CD4-positive, alpha-beta T cell treated with Interleukin-4 for 1 hour (primary cell): ENCODE results near the gene KCNH6.

Experiments used
- DNase-seq, 2 donors: peaks; one replicate each; pipeline ENCODE4 v3.0.0-alpha.2; 2020 to 2022

Gene KCNH6

DNA sequence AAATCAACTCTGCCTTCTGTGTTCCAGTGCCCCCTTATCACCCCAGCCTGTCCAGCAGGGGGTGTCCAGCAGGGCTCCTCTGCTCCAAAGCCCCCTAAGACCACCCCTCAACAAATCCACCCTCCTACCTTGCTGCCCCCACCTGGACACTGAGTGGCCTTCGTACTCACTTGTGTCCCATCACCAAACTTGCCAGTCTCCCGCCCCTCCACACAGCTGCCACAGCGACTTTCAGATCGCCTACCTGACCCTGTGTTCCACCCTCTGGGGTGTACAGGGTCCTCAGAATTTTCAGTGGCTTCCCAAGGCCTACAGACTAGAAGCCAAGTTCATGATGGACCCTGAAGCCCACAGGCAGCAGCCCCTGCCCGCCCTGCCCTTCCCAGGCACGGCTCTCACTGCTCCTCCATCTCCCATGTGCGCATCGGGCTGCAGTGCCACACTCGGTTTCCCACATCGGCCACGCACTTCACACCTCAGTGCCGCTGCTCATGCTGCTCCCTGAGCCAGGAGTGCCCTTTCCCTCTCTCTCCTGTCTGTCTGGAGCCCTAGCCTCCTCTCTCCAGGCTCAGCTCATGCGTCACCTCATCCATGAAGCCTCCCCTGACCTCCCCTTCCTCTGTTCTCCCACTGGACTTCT lies 11.8 kb downstream of the KCNH6 start:
- DNase-seq = no peak

DNA sequence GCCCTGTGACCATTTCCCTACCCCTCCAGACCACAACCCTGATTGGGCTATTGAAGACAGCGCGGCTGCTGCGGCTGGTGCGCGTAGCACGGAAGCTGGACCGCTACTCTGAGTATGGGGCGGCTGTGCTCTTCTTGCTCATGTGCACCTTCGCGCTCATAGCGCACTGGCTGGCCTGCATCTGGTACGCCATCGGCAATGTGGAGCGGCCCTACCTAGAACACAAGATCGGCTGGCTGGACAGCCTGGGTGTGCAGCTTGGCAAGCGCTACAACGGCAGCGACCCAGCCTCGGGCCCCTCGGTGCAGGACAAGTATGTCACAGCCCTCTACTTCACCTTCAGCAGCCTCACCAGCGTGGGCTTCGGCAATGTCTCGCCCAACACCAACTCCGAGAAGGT lies 12.5 kb downstream of the KCNH6 start:
- no peak for DNase-seq

DNA sequence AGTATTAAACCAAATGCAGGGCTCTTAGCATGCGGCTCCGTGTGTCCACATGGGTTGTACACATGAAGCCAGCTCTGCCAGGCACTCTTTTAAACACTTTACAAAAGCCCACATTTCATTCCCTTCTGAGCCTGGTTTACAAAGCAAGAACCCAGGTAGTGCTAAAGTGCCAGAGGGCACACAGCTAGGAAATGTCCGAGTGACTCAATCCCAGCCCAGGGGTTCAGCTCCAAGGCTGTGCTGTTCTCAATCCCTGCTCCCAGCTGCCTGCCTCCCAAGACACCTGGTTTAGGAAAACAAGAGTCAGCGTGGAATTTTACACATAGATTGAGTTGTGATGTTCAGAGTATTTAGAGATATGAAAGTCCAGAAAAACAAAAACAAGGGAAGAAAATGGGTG lies 13.8 kb downstream of the KCNH6 start:
- no peak for DNase-seq

DNA sequence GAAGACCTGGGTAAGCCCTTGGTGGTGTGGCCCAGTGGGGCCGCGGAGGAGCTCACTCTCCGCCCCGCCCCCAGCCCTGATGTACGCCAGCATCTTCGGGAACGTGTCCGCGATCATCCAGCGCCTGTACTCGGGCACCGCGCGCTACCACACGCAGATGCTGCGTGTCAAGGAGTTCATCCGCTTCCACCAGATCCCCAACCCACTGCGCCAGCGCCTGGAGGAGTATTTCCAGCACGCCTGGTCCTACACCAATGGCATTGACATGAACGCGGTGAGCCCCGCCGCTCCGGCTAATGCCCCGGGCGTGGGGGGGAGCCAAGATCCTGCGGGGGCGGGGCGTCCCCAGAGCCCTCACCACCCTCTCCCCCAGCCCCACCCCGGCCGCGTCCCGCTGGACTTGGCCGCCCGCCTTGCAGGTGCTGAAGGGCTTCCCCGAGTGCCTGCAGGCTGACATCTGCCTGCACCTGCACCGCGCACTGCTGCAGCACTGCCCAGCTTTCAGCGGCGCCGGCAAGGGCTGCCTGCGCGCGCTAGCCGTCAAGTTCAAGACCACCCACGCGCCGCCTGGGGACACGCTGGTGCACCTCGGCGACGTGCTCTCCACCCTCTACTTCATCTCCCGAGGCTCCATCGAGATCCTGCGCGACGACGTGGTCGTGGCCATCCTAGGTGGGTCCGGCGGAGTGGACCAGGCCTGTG lies 15.0 kb downstream of the KCNH6 start:
- DNase-seq = no peak

DNA sequence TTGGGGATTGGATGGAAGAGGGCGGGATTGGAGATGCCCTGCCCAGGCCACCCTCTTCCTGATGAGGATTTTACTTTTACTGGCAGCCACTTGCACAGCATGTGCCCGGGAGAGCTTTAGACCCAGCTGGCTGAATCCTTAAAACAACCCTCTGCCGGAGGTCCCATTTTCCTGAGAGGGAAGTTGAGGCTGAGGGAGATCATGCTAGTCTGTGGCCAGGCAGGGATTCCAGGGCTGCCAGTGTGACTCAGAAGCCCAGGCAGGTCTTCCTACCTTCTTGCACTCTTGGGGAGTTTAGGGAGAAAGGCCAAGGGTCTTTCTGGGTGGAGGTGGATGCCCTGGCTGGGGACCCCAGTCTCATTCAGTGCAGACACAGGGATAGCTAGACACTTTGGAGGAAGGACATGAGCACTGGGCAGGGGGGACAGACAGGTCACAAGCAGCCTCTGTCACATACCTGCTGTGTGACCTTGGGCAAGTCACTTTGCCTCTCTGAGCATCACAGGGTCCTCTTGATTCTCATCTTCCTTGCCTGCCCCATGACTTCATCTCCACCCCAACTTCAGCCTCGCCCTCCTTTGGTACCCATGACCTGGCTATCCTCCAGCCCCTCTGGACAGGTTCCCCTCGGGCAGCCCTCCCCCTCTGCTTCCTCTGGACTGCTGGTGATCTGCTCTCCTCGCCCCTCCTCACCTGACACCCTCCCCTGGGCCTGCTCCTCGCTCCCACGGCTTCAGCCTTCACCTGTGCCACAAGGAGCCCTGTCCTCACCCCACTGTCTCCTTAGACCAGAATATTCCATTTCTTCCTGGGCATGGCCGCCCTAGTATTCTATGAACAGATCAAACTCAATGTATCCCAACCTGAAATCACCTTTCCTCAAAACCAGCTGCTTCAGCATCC lies 15.8 kb downstream of the KCNH6 start:
- DNase-seq = no peak

DNA sequence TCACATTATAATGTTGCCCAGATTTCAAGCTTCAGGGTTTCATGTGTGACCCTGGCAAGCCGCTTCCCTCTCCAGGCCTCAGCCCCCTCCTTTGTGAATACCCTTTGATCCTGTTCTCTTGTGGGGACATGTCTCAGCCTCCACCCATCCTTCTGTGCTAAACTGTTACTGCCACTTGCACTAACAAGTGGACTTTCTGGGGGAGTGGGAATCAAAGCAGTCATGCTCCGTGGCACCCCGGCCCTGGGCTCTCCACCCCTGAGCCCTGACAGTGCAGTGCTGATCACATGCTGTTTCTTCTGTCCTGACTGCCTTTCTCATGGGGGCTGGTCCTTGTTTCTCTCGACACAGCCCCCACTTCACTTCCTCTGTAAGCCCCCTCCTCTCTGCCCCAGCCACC lies 17.4 kb downstream of the KCNH6 start:
- no peak for DNase-seq

DNA sequence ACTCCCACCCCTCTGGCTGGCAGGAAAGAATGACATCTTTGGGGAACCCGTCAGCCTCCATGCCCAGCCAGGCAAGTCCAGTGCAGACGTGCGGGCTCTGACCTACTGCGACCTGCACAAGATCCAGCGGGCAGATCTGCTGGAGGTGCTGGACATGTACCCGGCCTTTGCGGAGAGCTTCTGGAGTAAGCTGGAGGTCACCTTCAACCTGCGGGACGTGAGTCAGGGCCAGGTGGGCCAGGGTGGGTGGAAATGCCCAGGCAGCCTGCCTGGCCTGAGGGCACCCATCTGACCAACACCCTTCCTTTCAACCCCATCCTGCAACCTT lies 19.0 kb downstream of the KCNH6 start:
- DNase-seq = no peak

DNA sequence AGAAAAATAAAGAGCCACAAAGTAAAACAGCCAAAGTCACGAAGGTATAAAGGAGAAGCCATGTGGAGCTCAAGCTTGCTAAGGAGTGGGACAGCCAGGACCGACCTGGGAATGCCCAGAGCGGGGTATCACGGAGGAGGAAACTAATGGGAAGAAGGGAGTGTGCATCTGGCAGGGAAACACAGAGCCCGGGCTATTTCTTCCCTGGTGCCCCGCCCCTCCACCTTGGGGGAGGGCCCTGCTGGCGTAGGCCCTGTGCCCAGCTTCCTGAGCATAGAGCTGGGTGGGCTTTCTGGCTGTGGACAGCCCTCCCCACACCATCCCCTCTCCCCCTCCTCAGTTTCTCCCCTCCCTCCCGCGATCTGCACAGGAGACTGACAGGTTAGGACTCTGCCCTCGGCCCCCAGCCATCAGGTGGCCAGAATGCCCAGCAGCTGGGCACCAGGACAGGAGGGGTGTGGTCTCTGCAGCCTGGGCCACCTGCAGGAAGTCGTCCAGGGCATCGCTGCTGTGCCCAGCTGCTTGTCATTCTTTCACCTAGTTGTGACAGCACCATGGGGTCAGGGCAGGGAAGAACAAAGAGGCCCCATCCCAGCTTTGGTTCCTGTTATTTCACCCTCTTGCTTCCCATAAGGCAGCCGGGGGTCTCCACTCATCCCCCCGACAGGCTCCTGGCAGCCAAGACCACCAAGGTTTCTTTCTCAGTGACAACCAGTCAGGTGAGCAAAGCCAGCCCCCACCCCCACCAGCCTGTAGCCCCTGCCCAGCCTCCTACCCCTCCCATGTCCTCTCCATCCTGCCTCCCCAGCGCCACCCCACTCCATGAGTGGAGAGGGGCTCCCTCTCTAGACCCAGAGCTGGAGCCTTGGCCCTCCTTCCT lies 20.0 kb downstream of the KCNH6 start:
- no peak for DNase-seq

DNA sequence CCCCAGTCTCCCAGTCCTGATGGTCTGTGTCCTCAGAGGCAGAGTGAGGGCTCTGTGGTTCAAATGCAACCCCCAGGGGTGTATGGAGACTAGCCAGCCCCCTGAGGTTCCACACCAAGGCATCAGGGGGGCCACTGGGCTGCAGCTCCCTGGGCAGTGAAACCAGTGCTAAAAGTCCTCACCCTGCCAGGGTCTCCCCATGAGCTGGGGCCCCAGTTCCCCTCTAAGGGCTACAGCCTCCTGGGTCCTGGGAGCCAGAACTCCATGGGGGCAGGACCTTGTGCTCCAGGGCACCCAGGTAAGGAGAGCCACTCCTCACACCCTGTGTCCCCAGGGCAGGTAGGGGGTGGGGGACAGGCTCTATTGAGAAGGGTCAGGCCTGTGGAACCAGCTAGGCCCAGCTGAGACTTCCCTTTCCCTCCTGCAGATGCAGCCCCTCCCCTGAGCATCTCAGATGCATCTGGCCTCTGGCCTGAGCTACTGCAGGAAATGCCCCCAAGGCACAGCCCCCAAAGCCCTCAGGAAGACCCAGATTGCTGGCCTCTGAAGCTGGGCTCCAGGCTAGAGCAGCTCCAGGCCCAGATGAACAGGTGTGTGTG lies 20.8 kb downstream of the KCNH6 start:
- no peak for DNase-seq

DNA sequence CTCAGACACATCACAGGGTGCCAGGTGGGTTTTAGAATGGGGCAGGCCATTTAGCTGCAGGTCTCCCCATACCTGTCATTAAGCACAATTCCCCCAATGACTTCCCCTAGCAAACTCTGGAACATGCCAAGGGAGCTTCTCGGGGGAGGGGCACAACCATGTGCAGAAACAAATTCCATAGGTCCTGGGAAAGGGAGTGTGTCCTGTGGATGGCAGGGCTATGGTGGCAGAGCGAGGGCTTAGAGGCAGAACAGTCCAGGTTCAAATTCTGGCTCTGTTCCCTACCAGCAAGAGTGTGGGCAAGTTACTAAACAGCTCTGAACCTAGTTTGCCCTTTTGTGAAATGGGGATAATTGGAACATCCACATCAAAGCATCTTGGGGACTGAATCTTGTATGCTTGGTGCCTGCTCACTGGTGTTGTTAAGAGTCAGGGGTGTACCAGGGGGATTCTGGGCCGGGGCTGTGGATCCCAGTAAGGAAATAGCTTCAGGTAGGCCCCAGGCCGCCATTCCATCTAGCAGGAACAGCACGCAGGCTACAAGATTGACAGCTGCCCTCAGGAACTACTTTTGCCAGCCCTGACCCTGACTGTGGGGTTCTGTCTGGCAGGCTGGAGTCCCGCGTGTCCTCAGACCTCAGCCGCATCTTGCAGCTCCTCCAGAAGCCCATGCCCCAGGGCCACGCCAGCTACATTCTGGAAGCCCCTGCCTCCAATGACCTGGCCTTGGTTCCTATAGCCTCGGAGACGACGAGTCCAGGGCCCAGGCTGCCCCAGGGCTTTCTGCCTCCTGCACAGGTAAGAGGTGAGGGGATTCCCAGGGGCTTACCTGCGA lies 21.5 kb downstream of the KCNH6 start:
- DNase-seq = no peak

DNA sequence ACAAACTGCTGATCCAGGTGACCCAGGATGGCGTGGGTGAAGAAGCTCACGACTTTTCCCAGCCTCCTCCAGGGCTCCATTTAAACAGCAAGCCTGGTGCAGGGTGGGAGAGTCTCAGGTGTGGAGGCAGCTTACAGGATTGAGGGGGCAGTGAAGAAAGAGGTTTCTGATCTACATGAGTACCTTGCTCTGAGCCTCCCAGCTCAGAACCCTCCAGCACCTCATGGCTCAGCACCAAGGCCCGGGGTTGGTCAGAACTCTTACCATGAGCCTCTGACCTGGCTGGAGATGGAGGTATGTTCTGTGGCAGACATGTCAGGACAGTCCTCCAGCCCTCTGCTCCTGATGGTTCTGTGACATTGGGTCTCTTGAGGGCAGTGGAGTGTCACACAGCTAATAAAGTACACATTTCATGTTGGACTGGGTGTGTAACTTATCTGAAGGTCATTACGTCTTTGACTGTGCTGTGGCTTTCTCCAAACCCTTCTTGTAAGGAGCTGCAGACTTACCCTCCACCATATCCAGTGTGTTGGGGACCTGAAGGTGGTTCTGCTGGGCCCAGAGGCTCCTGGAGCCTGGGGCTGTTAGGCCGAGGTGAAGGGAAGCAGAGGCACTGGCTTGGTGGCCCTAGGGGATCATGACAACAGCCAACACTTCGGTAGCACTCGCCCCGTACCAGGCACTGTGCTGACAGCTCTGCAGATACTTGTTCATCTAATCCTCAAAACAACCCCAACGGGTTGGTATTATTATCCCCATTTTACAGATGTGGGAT lies 23.3 kb downstream of the KCNH6 start:
- no peak for DNase-seq

DNA sequence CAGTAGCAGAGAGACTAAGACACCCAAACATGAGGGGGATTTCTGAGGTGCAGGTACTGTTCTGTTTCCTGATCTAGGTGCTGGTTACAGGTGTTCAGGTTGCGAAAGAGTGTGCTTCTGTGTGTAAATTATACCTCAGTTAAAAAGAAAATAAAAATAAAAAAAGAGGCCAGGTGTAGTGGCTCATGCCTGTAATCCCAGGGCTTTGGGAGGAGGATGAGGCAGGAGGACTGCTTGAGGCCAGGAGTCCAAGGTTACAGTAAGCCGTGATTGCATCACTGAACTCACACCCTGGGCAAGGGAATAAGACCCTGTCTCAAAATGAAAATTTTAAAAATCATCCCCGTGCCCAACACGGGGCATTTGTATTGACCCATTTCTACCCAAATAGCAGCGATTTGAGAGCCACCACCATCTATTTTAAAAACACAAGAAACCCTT lies 23.9 kb downstream of the KCNH6 start:
- DNase-seq = no peak

DNA sequence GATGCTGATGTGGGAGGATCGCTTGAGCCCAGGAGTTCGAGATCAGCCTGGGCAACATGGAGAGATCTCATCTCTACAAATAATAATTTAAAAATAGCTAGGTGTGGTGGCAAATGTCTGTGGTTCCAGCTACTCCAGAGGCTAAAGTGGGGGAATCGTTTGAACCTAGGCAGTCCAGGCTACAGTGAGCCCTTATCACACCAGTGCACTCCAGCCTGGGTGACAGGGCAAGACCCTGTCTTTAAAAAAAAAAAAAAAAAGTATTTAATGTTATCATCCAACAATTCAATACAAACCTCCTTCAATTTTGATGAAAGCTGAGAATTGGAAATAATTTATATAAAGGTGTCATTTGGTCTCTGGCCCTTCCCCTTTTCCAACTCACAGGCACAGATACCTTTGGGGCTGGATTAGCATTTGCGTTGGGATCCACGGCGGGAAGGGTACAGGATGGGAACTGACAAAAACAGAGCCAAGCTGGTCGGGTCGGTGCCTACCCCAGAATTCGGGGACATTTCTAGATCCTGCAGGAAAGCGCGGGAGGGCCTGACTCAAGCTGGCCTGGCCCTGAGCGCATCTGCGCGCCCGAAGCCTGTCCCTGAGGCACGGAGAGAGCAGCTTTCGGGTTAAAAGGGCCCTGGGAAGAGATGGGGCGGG lies 26.3 kb downstream of the KCNH6 start:
- no peak for DNase-seq

DNA sequence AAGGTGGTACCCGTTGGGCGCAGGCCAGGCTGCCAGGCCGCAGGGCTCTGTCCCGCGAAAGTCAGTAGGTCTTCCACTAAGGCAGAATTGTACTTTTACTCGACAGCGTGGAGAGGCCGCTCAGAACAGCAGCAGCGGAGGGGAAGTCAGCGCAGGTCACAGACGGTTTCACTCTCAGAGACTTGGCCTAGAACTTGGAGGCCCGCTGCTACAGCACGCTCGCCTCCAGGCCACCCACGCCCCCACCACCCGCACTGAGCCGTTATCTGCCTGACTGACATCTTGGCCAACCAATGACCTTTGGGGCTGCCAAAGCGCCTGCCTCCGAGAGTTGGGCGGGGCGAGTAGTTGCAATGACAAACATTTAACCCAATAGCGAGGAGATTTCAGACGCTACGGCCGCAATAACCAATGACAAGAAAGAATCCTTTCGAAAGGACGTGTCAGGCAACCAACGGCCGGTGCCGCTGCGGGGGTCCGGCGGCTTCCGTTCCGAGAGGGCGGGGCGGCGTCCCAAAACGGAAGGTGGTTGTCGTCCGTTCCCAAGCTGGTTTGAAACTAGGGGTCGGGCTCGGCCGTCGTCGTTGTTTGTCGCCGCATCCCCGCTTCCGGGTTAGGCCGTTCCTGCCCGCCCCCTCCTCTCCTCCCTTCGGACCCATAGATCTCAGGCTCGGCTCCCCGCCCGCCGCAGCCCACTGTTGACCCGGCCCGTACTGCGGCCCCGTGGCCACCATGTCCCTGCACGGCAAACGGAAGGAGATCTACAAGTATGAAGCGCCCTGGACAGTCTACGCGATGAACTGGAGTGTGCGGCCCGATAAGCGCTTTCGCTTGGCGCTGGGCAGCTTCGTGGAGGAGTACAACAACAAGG lies 27.0 kb downstream of the KCNH6 start, which contains the start of gene DCAF7:
TSS of gene DCAF7 (plus strand) at position 532 of the 871 bp plus-strand sequence. CDS start at position 733, 201 bp downstream.
- DNase-seq = peak; percentile 99 to 100

DNA sequence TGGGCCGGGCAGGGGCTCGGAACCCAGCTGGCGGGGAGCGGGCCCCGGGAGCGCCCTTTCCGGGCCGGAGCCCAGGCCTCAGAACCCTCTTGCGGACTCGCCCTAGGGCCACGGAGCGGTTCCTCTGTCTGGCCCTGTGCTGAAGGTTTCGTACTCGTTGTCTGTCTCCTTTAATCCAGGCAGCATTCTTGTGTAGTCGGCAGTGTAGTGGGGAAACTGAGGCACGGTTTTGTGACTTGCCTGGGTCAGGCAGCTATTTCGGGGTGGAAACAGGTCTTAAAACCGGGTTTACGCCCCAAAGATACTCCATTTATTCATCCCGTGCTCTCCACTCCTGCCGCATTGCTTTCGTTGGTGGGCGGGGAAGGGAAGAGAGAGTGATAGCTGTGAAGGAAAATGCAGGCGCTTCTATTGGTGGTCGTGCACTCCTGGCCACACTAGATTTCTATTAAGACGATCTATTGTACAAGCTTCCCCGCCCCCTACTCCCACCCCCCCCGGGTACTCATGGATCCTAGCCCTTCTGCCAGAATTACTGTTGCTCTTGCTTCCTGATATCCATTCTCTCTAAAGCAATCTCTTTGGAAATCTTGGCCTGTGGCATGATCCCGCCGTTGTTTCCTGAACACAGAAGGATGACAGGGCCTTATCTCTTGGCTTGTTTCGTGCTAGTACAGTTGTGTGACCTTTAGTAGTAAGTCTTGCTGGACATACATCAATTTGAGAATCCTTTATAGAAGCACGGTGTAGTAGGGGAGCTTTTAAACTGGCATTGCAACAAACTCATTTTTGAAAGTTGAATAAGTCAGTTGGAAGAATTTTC lies 27.9 kb downstream of the KCNH6 start:
- DNase-seq = peak in 1 of 2 donors; percentile 19

DNA sequence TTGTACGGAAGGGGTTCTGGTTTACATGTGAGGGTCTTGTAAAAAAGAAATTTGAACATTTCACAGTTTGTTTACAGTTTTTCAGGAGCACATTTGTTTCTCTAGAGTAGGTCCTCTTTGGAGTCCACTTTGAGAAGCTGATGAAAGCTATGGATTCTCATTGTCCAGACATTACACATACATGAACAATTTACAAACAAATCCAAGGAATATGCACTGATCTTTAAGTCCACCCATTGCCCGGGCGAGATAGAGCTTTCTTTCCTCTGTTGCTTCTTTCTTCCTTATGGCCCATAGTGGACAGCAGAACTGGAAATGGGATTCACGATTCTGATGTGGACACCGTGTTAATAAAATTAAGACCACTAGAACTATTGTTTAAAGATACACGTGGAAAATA lies 29.1 kb downstream of the KCNH6 start:
- DNase-seq = no peak

DNA sequence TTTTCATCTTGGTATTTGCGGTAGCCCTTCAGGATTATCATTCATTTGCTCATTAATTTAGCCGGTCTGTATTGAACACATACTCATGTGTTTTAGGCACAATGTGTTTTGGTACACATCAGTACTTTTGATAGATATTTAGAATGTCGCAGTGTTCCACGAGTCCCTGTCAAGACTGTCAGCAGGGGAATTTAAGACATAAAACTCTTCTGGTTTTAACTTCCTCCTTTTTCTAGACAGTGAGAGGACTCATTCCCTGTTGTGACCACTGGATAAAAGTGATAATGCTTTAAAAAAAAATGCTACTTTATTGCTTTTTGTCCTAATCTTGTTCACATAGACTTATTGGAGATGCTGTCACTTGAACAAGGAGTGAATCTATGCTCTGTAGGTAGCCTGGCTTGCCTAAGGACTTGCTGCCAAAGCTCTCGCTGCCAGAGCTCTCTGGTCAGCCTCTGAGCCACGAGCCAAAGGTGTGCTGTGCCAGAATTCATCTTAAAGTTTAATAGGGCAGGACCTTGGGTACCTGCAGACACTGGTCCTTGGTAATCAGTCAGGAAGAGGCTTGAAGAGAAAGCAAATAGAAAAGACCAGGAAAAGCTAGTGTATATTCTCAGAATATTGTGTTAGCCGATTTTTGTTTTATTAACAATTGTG lies 32.5 kb downstream of the KCNH6 start:
- no peak for DNase-seq
